Raji (cell line): ENCODE data around the gene GHRL.

Source experiments
- POLR2A ChIP-seq: IDR thresholded peaks from 2 replicates; pipeline ENCODE4 v1.6.1; 2011; ENCODE audit warnings: low read depth, low read length, control low read depth; ENCODE audit not compliant: insufficient read depth

GHRL gene

DNA sequence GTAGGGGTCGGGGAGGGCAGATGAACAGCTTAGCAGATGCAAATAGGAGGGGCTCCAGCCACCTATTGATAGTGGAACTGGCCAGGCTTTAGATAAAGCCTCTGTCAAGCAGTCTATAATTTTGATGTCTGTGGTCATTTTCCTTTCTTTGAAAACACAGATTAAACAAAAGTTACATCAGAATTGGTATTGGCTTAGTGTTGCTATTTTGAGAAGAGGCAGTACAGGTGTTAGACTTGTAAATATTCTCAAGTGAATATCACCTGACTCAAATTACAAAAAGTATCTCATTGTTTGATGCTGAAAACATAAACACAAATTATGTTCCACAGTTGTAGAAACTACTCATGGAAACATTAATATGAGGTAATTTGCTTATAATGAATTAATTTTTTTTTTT lies 18.1 kb downstream of the GHRL start:
- no peak for TF ChIP-seq POLR2A

DNA sequence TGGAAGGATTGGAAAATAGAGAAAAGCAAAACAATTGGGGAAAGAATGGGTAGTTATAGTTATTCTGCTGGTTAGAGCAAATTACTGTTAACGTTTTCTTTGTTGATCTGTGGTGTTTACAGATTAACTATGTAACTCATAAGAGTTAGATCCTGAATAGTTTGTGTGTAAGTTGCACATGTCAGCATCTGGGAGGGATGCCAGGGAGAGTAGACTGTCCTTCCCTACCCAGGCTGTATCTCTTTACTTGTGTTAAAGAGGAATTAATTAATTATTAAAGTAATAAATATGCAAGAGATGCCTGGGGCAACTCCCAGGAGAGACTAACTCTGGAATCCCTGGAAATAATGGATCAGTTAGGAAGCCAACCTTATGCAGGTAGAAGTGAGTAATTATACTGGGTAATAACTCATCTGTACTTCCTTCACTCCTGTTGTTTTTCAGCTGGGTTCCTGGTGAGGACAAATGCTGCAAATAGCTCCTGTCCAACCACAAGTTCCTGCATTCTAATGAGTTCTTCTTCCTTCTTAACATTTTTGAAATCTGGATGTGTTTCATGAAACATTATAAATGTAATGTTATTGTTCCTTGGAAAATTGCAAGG lies 18.9 kb downstream of the GHRL start:
- TF ChIP-seq POLR2A: no peak

DNA sequence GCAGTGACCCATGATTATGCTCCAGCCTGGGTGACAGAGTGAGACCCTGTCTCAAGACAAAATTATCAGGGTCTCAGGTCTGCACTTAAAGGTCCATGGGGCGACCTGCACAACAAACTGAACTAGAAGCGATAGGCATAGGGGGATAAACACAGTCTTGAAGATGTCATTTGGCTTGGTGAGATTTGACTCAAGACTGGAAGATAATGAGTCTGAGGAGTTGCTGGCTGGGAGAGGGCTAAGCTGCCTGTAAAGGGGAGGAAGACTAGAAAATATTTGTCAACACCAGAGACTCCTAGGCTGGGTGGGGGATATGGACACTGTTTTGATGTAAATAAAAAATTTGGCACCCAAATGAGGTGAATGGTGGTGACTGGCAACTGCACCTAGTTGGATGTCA lies 19.8 kb downstream of the GHRL start:
- TF ChIP-seq POLR2A: no peak

DNA sequence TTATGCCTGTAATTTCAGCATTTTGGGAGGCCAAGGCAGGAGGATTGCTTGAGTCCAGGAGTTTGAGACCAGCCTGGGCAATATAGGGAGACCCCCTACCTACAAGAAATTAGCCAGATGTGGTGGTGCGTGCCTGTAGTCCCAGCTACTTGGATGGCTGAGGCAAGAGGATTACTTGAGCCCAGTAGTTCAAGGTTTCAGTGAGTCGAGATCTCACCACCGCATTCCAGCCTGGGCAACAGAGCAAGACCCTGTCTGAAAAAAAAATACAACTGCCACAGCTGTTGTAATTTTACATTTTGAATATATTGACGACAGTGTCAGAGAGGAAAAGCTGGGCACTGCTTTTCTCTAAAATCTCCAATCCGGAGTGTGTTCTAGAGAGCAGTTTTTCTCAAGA lies 23.3 kb downstream of the GHRL start:
- no peak for TF ChIP-seq POLR2A

DNA sequence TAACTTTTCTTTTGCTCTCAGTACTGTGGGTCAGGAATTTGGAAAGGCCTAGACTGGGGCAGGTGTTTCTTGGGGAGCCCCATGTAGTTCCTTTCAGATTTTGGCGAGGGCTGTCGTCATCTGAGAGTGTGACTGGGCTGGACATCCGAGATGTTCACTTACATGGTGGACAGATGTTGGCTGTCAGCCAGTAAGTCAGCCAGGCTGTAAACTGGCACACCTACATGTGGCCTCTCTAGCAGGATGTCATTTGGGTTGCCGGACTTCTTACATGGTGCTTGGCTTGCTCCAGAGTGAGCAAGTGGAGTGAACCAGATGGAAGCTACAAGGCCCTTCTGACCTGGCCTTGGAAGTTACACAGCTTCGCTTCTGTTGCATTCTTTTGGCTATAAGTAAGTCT lies 23.8 kb downstream of the GHRL start:
- TF ChIP-seq POLR2A: no peak

DNA sequence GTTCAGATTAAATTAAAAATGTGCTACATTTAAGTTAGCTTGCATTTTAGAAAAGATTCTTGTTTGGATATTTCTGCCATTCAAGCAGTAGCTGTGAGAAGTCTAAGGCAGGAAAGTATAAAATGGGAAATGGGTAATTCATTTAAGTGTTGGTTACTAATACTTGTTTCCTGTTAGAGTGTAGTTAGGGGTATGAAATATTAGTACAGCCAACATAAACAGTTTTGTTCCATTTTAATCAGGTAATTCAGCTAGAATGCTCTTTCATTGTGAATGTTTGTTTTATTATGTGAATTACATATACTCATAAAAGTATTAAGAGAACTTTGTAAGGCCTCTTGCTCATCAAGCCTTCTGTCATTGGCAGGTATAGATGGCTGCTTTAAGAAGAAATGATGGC lies 24.6 kb downstream of the GHRL start:
- no peak for TF ChIP-seq POLR2A

DNA sequence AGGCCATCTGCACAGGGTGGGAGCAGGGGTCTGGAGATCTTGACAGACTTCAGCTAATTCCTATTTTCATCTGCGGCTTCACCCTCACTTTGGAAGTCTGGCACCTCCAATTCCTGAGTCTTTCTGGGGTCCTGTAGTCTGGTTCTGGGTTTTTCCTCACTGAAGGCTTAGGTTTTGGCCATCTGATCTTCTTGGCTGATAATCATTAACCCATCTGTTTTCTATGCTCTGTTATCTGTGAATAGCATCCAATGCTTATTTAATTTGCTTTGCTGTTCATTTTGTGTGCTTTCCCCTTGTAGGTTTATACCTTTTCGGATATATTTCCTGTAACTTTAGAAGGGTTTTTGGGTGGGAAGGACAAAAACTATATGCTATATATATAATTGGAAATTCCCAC lies 26.9 kb downstream of the GHRL start:
- no peak for TF ChIP-seq POLR2A

DNA sequence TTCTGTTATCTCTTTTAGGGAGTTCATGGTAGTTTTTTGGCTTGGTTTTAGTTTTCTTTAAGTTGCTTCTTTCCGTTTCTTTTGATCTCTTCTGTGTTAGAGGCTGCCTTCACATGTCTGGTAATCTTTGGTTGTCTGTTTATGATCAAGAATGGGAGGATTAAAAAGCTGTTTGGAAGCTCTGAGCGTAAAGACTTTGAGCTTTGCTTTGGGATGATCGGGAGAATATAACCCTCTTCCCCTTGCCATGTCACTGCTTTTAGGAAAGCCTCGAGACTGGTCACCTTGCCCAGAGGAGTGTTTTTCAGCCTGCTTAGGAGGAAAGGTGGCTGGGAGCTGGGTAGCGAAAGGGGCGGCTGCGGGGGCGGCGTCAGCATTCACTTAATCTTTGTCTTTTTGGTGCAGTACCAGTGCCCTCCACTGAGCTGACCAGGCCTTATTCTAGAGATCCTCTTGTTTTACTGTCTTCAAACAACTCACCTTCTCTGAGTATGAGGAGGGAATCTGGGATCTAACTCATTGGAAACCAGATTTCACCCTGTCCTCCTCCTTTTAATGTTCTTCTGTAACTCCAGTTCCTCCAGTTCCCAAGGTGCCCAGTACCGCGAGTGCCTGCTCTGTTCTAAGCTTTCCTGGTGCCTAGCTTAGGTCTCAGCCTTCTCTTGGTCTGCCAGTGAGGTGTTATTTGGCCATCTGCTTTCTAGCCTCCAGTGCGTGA lies 28.9 kb downstream of the GHRL start:
- no peak for TF ChIP-seq POLR2A

DNA sequence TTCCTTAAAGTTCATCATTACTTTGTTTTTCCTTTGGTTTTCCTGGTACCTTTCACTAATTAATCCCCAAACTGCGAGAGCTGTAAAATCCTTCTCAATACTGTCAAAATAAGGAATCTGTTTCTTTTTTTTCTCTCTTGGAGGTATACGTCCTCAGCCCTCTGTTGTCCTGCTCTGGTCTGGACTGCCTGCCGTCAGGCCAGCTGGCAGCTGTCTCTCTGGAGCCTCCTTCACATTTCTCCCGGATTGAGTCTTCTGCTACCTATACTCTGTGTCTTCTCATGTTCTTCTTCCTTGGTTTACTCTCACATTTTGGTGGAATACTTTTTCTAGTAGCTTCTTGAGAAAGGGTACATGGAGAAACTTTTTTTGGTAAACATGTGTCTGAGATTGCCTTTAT lies 30.7 kb downstream of the GHRL start:
- TF ChIP-seq POLR2A: no peak

DNA sequence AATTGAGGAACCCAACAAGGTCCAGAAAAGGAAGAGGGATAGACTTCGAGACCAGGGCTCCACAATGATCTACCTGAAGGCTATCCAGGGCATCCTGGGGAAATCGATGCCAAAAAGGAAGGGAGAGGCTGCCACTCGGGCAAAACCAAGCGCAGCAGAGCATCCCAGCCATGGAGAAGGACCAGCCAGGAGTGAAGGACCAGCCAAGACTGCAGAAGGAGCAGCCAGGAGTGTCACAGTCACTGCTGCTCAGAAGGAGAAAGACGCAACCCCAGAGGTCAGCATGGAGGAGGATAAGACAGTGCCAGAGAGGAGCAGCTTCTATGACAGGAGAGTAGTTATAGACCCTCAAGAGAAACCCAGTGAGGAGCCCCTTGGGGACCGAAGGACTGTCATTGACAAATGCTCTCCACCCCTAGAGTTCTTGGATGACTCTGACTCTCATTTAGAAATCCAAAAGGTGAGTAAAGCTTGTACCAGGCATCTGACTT lies 32.5 kb downstream of the GHRL start:
- no peak for TF ChIP-seq POLR2A

DNA sequence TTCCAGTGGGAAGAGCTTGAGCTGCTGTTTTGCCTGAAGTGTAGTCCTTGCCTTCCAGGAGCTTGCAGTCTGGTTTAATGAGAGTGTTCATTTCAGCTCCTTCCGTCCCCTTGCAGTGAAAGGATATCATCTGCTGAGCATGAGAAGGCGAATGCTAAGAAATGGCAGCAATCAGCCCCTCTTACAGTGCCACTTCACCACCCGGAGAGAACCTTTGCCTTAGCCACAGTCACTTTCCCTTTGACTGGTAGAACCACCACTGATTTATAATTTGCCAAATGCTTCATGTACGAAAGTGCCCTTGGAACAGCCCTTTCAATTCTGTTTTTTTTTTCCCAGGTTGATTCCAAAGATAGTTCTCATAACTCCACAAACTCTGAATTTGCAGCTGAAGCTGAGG lies 32.9 kb downstream of the GHRL start:
- no peak for TF ChIP-seq POLR2A

DNA sequence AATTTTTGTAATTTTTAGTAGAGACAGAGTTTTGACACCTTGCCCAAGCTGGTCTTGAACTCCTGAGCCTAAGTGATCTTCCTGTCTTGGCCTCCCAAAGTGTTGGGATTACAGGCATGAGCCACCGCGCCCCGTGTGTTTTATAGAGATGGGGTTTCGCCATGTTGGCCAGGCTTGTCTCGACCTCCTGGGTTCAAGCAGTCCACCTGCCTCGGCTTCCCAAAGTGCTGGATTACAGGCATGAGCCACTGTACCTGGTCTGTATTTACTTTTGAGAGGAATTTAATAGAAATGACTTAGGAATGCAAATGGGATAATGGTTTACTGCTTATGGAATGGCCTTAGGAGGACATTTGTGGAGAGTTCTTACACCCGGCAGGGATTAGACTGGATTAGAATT lies 33.7 kb downstream of the GHRL start:
- TF ChIP-seq POLR2A: no peak

DNA sequence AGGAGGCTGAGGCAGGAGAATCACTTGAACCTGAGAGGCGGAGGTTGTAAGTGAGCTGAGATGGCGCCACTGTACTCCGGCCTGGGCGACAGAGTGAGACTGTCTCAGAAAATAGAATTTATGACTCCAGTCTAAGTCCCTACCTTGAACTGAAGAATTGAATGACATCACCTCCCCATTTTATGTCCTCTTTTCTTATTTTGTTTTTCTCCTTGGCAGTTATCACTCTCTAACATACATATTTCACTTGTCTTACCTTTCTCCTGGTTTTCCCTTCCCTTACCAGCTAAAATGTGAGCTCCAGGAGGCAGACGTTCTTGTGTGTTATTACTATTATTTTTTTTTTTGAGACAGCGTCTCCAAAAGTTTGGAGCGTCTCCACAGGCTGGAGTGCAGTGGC lies 36.9 kb downstream of the GHRL start:
- no peak for TF ChIP-seq POLR2A

DNA sequence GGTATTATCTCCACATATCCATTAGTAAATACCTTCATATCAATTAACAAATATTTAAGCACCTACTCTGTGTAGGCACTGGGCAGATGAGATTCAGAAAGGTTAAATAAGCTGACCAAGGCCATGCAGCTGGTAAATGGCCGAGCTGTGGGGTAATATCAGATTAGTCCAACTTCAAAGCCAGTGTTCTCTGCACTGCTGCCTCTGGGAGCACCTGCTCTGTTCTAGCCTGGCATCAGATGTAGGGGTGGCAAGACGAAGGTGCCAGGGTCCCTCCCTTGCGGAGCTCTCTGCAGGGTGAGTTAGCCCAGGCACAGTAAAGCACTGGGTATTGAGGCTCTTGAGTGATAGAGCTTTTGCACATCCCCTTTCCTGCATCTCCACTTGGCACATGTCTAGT lies 39.0 kb downstream of the GHRL start:
- no peak for TF ChIP-seq POLR2A

DNA sequence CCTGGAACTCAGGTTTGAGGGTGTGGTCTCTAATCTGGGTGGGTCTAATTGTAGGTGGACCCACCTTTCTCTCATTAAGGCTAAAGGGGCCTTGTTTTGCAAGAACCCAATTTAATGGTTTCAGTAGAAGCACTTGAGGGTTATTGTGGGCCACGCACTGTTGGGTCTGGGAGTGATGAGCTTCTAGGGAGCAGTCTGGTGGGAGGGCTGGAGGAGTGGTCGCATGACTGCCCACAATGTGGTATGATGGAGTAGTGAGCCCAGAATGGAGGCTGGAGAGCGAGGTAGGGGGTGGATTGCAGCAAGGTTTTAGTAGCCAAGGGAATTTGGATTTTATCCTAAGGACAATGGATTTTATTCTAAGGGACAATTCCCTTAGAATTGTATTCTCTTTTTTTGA lies 41.7 kb downstream of the GHRL start:
- no peak for TF ChIP-seq POLR2A

DNA sequence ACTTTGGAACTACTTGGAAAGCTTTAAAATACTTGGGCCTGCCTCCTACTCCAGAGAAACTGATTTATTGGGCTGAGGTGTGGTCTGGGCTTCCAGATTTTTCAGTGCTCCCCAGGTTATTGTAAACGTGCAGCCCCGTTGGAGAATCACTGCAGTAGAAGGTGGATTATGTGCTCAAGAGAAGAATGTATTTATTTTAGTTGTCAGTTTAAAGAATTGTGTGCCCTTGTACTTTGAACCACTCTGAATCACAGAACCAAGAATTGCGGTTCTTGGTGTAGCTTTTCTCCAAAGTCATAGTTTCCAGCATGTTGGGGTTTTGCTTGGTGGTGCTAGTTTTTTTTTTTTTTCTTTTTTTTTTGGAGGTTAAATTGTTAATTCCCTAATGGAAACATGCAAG lies 42.9 kb downstream of the GHRL start:
- no peak for TF ChIP-seq POLR2A
